Karpas-422 (cell line): ENCODE results near the gene FLOT2. TPM values are rescaled to one million over a fixed set of nuclear protein-coding genes. Genes with fewer than 3 reads are reported as not detected.
A peak's percentile ranks its signal among the peaks of the same experiment; 100 is the strongest.
"Not testable (repeated sequence)": the region's sequence is repeated elsewhere in the genome, so short reads cannot be mapped to it uniquely, and the experiment has no call there.

Experiments
- DNase-seq: peaks from one replicate; pipeline ENCODE4 v3.0.0-alpha.2; 2015
- H2AFZ ChIP-seq: fragments of 200-600 bp; sonication (generic); 2 replicates; pipeline ENCODE4 v1.6.1; 2014; ENCODE audit warnings: antibody characterized with exemption, low read length, mixed read lengths
- H3K27ac ChIP-seq: fragments of 200-600 bp; sonication (generic); 2 replicates; pipeline ENCODE4 v1.5.1; 2014; ENCODE audit warnings: mild to moderate bottlenecking, low read length, moderate library complexity
- H3K27me3 ChIP-seq: fragments of 200-600 bp; sonication (generic); 2 replicates; pipeline ENCODE4 v1.6.1; 2014; ENCODE audit warnings: low read length, mixed read lengths
- H3K36me3 ChIP-seq: fragments of 200-600 bp; sonication (generic); 2 replicates; pipeline ENCODE4 v1.6.1; 2014; ENCODE audit warnings: low read length, mixed read lengths; ENCODE audit not compliant: insufficient read depth
- H3K4me1 ChIP-seq: fragments of 200-600 bp; sonication (generic); 2 replicates; pipeline ENCODE4 v1.6.1; 2014; ENCODE audit warnings: mild to moderate bottlenecking, low read length, mixed read lengths
- H3K4me2 ChIP-seq: fragments of 200-600 bp; sonication (generic); 2 replicates; pipeline ENCODE4 v1.6.1; 2014; ENCODE audit warnings: low read length, low read depth, mild to moderate bottlenecking; ENCODE audit not compliant: poor library complexity, severe bottlenecking
- H3K4me3 ChIP-seq: fragments of 200-600 bp; sonication (generic); 2 replicates; pipeline ENCODE4 v1.5.1; 2014; ENCODE audit warnings: mild to moderate bottlenecking, antibody characterized with exemption, low read length, mixed read lengths
- H3K79me2 ChIP-seq: fragments of 200-600 bp; sonication (generic); 2 replicates; pipeline ENCODE4 v1.6.1; 2014; ENCODE audit warnings: mild to moderate bottlenecking, low read length, mixed read lengths
- H3K9ac ChIP-seq: fragments of 200-600 bp; sonication (generic); 2 replicates; pipeline ENCODE4 v1.6.0; 2014; ENCODE audit warnings: low read length
- H3K9me2 ChIP-seq: fragments of 200-600 bp; sonication (generic), shearing (Covaris generic); replicated peaks from 2 replicates; pipeline ENCODE4 v1.6.0; 2014; ENCODE audit warnings: mild to moderate bottlenecking, low read length, moderate library complexity; ENCODE audit not compliant: insufficient read depth
- H3K9me3 ChIP-seq: fragments of 300-700, 200-600 bp; sonication (generic); 2 replicates; pipeline ENCODE4 v1.6.1; 2014; ENCODE audit warnings: low read length, mixed read lengths
- H4K20me1 ChIP-seq: fragments of 200-600 bp; sonication (generic); 2 replicates; pipeline ENCODE4 v1.6.1; 2014; ENCODE audit warnings: mild to moderate bottlenecking, antibody characterized with exemption, low read length, low read depth; ENCODE audit not compliant: insufficient read depth
- total RNA-seq: library from RNA; depleted of rRNA; stranded (reverse); fragments of >200 nt; shearing (Covaris generic); gene quantifications from 2 replicates; pipeline ENCODE4 v1.2.3, GENCODE V29; 2014; ENCODE audit warnings: low replicate concordance

FLOT2 gene
- total RNA-seq, 1 experiment from 2014 or later = 35.8 TPM

DNA sequence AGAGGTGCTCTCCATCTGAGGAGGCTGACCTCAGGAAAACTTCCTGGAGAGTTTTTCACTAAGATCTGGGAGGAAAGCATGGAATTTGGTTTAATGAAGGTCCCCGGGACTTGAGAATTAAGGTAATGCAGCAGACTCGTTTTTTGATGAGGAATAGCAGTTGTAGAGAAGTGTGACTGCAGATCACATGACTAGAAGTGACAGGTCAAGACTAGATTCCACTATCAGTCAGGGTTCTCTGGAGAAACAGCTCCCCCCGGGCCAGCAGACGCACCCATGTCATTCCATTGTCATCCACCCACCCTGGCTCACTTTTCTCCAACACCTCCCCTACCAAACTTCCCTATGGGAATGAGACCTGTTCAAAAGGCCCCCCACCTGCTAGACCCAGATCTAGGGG, 7.3 kb upstream of the FLOT2 start:
- Histone ChIP-seq H3K4me1 (peaks cover 17% of the 10 kb centered on the region), H3K27me3 (no peaks in the 10 kb centered on the region), H3K4me3 (no peak overlapping the region), H3K9me3 (no peaks in the 10 kb centered on the region), H2AFZ (no peak overlapping the region), H3K36me3 (peaks cover 20% of the 10 kb centered on the region; the same call in 1 of the 2 replicates), H3K27ac (no peak overlapping the region), H3K79me2 (peaks cover 24% of the 10 kb centered on the region), H3K4me2 (no peak overlapping the region), H3K9me2 (no peaks in the 10 kb centered on the region), H4K20me1 (no peaks in the 10 kb centered on the region), H3K9ac (no peak overlapping the region)
- no peak for DNase-seq

DNA sequence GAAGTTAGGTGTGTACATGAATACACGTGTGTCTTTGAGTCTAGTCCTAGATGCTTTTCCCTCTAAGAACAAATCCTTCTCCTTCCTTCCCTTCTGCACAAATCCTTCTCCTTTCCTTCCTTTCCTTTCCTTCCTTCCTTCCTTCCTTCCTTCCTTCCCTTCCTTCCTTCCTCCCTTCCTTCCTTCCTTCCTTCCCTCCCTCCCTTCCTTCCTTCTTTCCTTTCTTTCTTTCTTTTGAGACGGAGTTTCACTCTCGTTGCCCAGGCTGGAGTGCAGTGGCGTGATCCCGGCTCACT, 6.0 kb upstream of the FLOT2 start:
- H3K27me3 ChIP-seq, H3K9me2 ChIP-seq, H4K20me1 ChIP-seq, H3K27ac ChIP-seq, H3K36me3 ChIP-seq, H3K9me3 ChIP-seq, H2AFZ ChIP-seq, DNase-seq: not testable (repeated sequence)
- peaks cover 23% of the 10 kb centered on the region for H3K4me1 ChIP-seq
- H3K9ac ChIP-seq = peak overlapping the region; percentile 18; the same call in 1 of the 2 replicates
- H3K4me3 ChIP-seq = peak overlapping the region; percentile 51; the same call in 1 of the 2 replicates
- H3K4me2 ChIP-seq = peak overlapping the region; percentile 45
- H3K79me2 ChIP-seq = peaks cover 24% of the 10 kb centered on the region

DNA sequence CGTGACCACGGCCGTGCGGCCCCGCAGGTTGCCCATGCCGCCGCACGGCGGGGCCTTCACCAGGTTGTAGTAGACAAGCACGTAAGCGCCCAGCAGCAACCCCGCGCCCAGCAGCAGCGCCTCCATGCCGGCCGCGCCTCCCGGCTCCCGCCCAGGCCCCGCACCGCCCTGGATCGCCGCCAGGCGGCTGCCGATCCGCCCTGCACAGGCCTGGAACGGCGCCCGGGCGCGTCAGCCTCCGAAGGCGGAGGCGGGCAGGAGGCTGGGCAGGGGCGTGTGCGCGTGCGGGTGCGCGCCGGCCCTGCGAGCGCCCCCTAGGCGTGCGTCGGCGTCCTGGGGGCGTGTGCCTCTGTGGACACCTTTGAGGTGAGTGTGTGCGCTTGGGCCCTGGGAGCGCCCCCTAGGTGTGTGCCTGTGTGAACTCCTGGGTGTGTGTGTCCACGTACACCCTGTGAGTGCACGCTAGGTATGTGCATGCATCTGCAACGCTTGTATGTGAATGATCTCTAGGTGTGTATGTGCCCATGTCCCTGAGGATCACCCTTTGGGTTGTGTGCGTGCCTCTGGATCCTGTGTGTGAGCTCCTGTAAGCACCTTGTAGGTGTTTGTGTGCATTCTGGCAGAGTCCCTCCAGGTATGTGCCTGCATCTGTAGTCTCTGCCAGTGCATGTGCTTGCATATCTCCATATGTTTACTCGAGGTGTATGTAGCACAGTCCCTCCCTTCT, 5.4 kb upstream of the FLOT2 start, which contains the start of gene DHRS13:
DHRS13 (minus strand) TSS at position 261 of the 727 bp plus-strand sequence; CDS start at position 126, 135 bp downstream.
- H3K36me3 ChIP-seq = peaks cover 8% of the 10 kb centered on the region; the same call in 1 of the 2 replicates
- H3K4me1 ChIP-seq = peaks cover 28% of the 10 kb centered on the region
- peak within 1 kb of the TSS; percentile 49 for H3K27ac ChIP-seq
- peak within 1 kb of the TSS; percentile 79 for H3K4me3 ChIP-seq
- no peaks in the 10 kb centered on the region for H3K9me2 ChIP-seq
- peak within 1 kb of the TSS; percentile 4; the same call in 1 of the 2 replicates for H2AFZ ChIP-seq
- H3K9me3 ChIP-seq = no peaks in the 10 kb centered on the region
- no peaks in the 10 kb centered on the region for H3K27me3 ChIP-seq
- H4K20me1 ChIP-seq = no peaks in the 10 kb centered on the region
- peak within 1 kb of the TSS; percentile 93 for H3K9ac ChIP-seq
- peaks cover 24% of the 10 kb centered on the region for H3K79me2 ChIP-seq
- peak within 1 kb of the TSS; percentile 73 for H3K4me2 ChIP-seq
- DNase-seq = peak; percentile 98

DNA sequence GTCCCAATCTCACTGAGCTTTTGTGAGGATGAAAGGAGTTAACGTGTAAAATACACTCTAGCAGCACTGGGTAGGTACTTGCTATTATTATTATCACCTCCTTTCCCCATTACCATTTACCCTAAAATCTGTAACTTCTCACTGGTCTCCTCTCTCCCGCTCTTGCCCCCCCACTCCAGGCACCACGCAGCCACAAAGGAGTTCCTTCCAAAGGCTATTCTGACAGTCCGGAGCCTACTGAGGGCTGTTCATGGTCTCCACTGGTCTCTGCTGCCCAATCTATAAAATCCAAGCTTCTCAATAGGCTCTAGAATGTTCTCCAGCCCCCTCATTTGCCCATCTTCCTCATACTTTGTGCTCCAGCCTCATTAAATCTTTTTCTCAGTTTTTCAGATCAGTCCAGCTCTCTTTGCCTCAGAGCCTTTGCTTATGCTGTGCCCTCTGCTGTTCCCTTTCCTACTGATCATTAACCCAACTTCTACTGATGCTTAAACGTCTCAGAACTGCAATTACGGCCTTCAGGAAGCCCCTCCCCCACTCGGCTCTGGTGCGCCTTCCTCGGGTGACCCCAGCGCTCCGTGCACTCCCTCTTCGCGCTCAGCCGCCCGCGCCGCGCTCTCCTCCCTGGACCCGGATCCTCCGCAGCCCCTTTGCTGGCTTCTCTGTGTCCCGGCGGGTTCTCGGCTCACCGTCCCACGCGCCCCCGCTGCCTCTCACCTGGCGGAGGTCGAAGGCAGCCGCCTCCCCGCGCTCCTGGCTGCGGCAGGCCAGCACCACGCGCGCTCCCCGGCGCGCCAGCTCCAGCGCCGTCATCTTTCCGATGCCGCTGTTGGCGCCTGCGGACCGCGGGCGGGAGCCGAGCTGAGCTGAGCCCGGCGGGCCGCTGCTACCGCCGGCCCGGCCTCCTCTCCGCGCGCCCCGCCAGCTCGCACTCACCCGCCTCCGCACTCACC, 4.6 kb upstream of the FLOT2 start:
- no peaks in the 10 kb centered on the region for H3K27me3 ChIP-seq
- H3K27ac ChIP-seq = peak overlapping the region; percentile 49
- H3K9me2 ChIP-seq = no peaks in the 10 kb centered on the region
- H3K36me3 ChIP-seq = peaks cover 8% of the 10 kb centered on the region; the same call in 1 of the 2 replicates
- H3K4me2 ChIP-seq = peak overlapping the region; percentile 73
- H3K9me3 ChIP-seq = no peaks in the 10 kb centered on the region
- peak; percentile 86 for DNase-seq
- H3K4me3 ChIP-seq = peak overlapping the region; percentile 79
- H2AFZ ChIP-seq = peak overlapping the region; percentile 4; the same call in 1 of the 2 replicates
- H3K79me2 ChIP-seq = peaks cover 26% of the 10 kb centered on the region
- H3K4me1 ChIP-seq = peaks cover 32% of the 10 kb centered on the region
- peak overlapping the region; percentile 93 for H3K9ac ChIP-seq
- no peaks in the 10 kb centered on the region for H4K20me1 ChIP-seq

DNA sequence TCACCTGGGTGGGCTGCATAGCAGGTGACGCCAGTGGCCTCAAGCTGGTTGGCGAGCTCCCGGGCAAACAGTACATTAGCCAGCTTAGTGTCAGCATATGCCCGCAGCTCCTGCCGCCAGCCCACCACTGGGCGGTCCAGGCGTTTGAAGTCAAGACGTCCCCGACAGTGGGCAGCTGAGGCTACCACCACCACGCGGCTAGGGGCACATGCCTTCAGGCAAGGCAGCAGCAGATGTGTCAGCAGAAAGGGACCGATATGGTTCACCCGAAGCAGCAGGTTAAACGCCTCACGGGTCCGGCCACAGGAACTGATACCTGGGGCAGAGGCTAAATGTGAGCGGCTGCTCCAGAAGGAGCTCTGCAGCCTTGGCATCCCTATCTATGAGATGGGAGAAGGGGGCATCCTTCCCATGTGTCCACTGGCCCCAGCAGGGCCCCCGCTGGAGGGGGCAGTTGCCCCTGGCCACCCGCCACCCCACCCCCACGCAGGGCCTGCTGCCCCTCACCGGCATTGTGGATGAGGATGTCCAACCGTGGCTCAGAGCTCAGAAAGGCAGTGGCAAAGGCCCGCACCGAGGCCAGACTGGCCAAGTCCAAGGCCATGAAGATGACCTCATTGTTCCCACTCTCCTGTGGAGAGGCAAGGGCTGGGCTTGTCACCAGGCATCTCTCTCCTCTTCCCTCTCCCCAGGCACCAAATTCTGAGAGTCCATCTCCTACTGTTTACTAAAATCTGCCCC, 3.6 kb upstream of the FLOT2 start:
- Histone ChIP-seq H3K9me3 (no peaks in the 10 kb centered on the region), H3K27ac (peak overlapping the region; percentile 49; the same call in 1 of the 2 replicates), H2AFZ (no peak overlapping the region), H3K4me2 (peak overlapping the region; percentile 73), H3K4me3 (peak overlapping the region; percentile 79), H3K79me2 (peaks cover 36% of the 10 kb centered on the region), H3K27me3 (no peaks in the 10 kb centered on the region), H3K36me3 (peaks cover 8% of the 10 kb centered on the region; the same call in 1 of the 2 replicates), H4K20me1 (no peaks in the 10 kb centered on the region; the same call in 1 of the 2 replicates), H3K9ac (peak overlapping the region; percentile 93), H3K4me1 (peaks cover 36% of the 10 kb centered on the region), H3K9me2 (no peaks in the 10 kb centered on the region)
- DNase-seq = no peak

DNA sequence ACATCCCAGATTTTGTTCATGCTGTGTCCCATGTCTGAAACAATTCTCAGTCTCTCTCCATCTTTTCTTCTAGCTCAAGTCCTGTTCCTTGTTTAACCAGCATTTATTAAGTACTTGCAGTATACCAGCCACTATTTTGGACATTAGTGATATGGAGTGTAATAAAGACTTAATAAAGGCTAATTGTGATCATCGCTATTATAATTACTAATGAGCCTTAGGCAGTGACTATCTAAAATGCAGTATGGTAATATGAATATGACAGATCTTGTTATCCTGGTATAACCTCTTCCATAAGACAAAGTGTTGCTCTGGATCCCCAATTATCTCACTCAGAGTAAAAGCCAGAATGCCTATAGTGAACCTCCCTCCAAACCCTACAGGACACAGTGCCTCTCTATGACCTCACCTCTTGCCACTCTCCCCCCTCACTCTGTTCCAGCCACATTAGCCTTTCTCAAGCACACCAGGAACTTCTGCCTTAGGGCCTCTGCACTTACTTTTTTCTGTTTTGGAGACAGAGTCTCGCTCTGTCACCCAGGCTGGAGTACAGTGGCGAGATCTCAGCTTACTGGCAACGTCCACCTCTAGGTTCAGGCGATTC, 1.8 kb upstream of the FLOT2 start:
- Histone ChIP-seq H3K9me2 (no peaks in the 10 kb centered on the region), H3K4me3 (no peak overlapping the region), H3K4me2 (no peak overlapping the region), H3K27me3 (no peaks in the 10 kb centered on the region), H2AFZ (no peak overlapping the region), H3K9me3 (no peaks in the 10 kb centered on the region), H3K9ac (no peak overlapping the region), H3K4me1 (peaks cover 53% of the 10 kb centered on the region), H4K20me1 (no peaks in the 10 kb centered on the region; the same call in 1 of the 2 replicates), H3K79me2 (peaks cover 47% of the 10 kb centered on the region), H3K27ac (no peak overlapping the region), H3K36me3 (peaks cover 8% of the 10 kb centered on the region; the same call in 1 of the 2 replicates)
- no peak for DNase-seq

DNA sequence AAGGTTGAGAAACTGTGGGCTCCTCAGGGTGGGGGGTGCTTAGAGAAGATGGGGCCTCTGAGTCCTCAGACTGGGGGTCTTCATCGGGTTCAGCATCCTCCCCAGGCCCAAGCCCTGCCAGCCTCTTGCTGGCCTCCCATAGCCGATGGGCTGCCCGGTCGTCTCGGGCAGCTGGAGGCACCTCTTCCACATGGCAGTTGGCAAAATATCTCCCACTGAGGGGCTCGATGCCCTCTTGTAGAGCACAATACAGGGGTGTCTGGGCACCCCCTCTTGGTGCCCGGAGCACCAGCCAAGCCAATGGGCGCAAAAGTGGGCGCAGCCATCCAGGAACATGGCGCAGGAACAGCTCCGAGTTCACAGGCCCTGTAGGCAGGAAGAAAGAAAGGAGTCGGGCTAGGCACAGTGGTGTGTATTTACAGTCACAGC, 1.0 kb upstream of the FLOT2 start:
- H3K27ac ChIP-seq = peak overlapping the region; percentile 76
- no peaks in the 10 kb centered on the region for H3K9me3 ChIP-seq
- no peaks in the 10 kb centered on the region for H3K9me2 ChIP-seq
- no peaks in the 10 kb centered on the region; the same call in 1 of the 2 replicates for H4K20me1 ChIP-seq
- peaks cover 61% of the 10 kb centered on the region for H3K4me1 ChIP-seq
- peak overlapping the region; percentile 80; the same call in 1 of the 2 replicates for H3K4me3 ChIP-seq
- peaks cover 52% of the 10 kb centered on the region for H3K79me2 ChIP-seq
- H3K27me3 ChIP-seq = no peaks in the 10 kb centered on the region
- peak overlapping the region; percentile 90 for H3K9ac ChIP-seq
- H2AFZ ChIP-seq = no peak overlapping the region
- H3K36me3 ChIP-seq = peaks cover 8% of the 10 kb centered on the region; the same call in 1 of the 2 replicates
- DNase-seq = no peak
- peak overlapping the region; percentile 76 for H3K4me2 ChIP-seq
